Activated T-cell treated with anti-CD3 and anti-CD28 coated beads, Interleukin-2, amount 50 U/mL, for 72 hours (primary cell): Measurements from ENCODE around the gene ESPN. TPM values are rescaled to one million over a fixed set of nuclear protein-coding genes. Genes with fewer than 3 reads are reported as not detected.

Source experiments
- total RNA-seq, 2 donors: library from RNA; stranded (reverse); gene quantifications; one replicate each; pipeline ENCODE4 v1.2.3, GENCODE V29; 2022

ESPN gene
- total RNA-seq, 2 donors from 2014 or later = 1.3 to 2.0 TPM

Other genes starting within 250 kb of the ESPN start
- gene CHD5, start 244.5 kb upstream of the ESPN start, total RNA-seq = under 1 TPM; 0.16 to 0.31 TPM
- gene RPL22, start 225.2 kb upstream of the ESPN start, total RNA-seq = 100 to 1,000 TPM; 507 to 537 TPM
- 10 to 100 TPM in 1 of 2 donors, 1 to 10 TPM in 1; 9.5 to 14.9 TPM for gene RNF207, start 218.7 kb upstream of the ESPN start, total RNA-seq
- 10 to 100 TPM; 39.5 to 46.9 TPM for gene ICMT, start 188.8 kb upstream of the ESPN start, total RNA-seq
- gene HES3, start 180.6 kb upstream of the ESPN start, total RNA-seq = not detected
- 1 to 10 TPM in 1 of 2 donors, under 1 TPM in 1; 0.62 to 1.6 TPM for gene GPR153, start 163.7 kb upstream of the ESPN start, total RNA-seq
- 10 to 100 TPM; 32.1 to 37.6 TPM for gene ACOT7, start 31.0 kb upstream of the ESPN start, total RNA-seq
- gene HES2, start 4.9 kb upstream of the ESPN start, total RNA-seq = 1 to 10 TPM in 1 of 2 donors, under 1 TPM in 1; 0.44 to 1.2 TPM
- gene TNFRSF25, start 41.4 kb downstream of the ESPN start, total RNA-seq = 100 to 1,000 TPM in 1 of 2 donors, 10 to 100 TPM in 1; 89.2 to 101 TPM
- 1 to 10 TPM; 2.6 to 3.2 TPM for gene PLEKHG5, start 66.9 kb downstream of the ESPN start, total RNA-seq
- 10 to 100 TPM; 35.8 to 42.3 TPM for gene NOL9, start 129.7 kb downstream of the ESPN start, total RNA-seq
- not detected for gene TAS1R1, start 130.5 kb downstream of the ESPN start, total RNA-seq
- 10 to 100 TPM; 39.2 to 50.6 TPM for gene ZBTB48, start 155.2 kb downstream of the ESPN start, total RNA-seq
- gene KLHL21, start 178.1 kb downstream of the ESPN start, total RNA-seq = 10 to 100 TPM; 24.2 to 26.1 TPM
- gene PHF13, start 189.0 kb downstream of the ESPN start, total RNA-seq = 10 to 100 TPM; 16.5 to 19.3 TPM
- gene THAP3, start 200.1 kb downstream of the ESPN start, total RNA-seq = 10 to 100 TPM; 27.0 to 30.5 TPM